GM12878 (cell line): ENCODE results near the gene MAL. TPM values are rescaled to one million over a fixed set of nuclear protein-coding genes. Genes with fewer than 3 reads are reported as not detected.
A peak's percentile ranks its signal among the peaks of the same experiment; 100 is the strongest.

ENCODE experiments used
- ASH2L ChIP-seq: fragments of 300-600, 200-600 bp; sonication (generic); IDR thresholded peaks from 2 replicates; pipeline ENCODE4 v1.6.1; 2017; ENCODE audit warnings: low read depth, mild to moderate bottlenecking, borderline replicate concordance
- BCL3 ChIP-seq: IDR thresholded peaks from 2 replicates; pipeline ENCODE4 v1.6.1; 2011; ENCODE audit warnings: borderline replicate concordance, low read depth, mild to moderate bottlenecking, moderate library complexity, low read length; ENCODE audit not compliant: insufficient read depth, poor library complexity, severe bottlenecking
- CREB1 ChIP-seq: IDR thresholded peaks from 2 replicates; pipeline ENCODE4 v1.6.1; 2012; ENCODE audit warnings: low read depth, mild to moderate bottlenecking, inconsistent platforms
- CTCF ChIP-seq, 3 experiments: IDR thresholded peaks in 2 of 3; conservative IDR thresholded peaks in 1 of 3; 2 replicates each; pipeline ENCODE4 v1.5.1; 2011; ENCODE audit warnings: low read depth in 3 of 3, low read length in 3 of 3, mild to moderate bottlenecking in 3 of 3, control low read depth in 2 of 3, moderate library complexity in 2 of 3, inconsistent platforms in 1 of 3, mixed read lengths in 1 of 3; ENCODE audit not compliant: control insufficient read depth in 2 of 3, insufficient read depth in 1 of 3; ENCODE audit errors: extremely low read depth in 1 of 3
- NFXL1 ChIP-seq: fragments of 450-650 bp; IDR thresholded peaks from 2 replicates; pipeline ENCODE4 v1.6.1; 2017; ENCODE audit warnings: antibody characterized with exemption, mild to moderate bottlenecking, borderline replicate concordance
- NFYB ChIP-seq: IDR thresholded peaks from 2 replicates; pipeline ENCODE4 v1.6.1; 2011; ENCODE audit warnings: low read depth, mild to moderate bottlenecking, low read length, improper control_type of control experiment, moderate library complexity; ENCODE audit not compliant: insufficient read depth
- PKNOX1 ChIP-seq: fragments of 450-650 bp; IDR thresholded peaks from 2 replicates; pipeline ENCODE4 v1.6.1; 2016; ENCODE audit warnings: mild to moderate bottlenecking
- PRDM15 ChIP-seq: fragments of 450-650 bp; formaldehyde crosslinking; IDR thresholded peaks from 2 replicates; pipeline ENCODE4 v1.4.0; 2020; ENCODE audit warnings: mild to moderate bottlenecking, moderate library complexity
- RAD21 ChIP-seq: IDR thresholded peaks from 2 replicates; pipeline ENCODE4 v1.6.1; 2011; ENCODE audit warnings: mild to moderate bottlenecking, low read depth, low read length, moderate library complexity; ENCODE audit not compliant: insufficient read depth
- ZBTB4 ChIP-seq: fragments of 450-650 bp; formaldehyde crosslinking; IDR thresholded peaks from 2 replicates; pipeline ENCODE4 v1.4.0; 2022; ENCODE audit warnings: mild to moderate bottlenecking, moderate library complexity
- polyA plus RNA-seq, 11 experiments: library from polyadenylated mRNA; depleted of rRNA in 4 of 11; unstranded in 6 of 11; stranded (reverse) in 5 of 11; fragments of >200 nt; fragmentation: Nextera tagmentation in 4 of 11; fragmentation: Illumina TruSeq in 1 of 11; extraction: Ambion mirVana in 4 of 11; extraction: Trizol in 1 of 11; gene quantifications; 1 replicate in 1 of 11; 2 replicates in 10 of 11; pipeline versions ENCODE4 v1.2.1 to v1.2.3, GENCODE V29; 2011 to 2016; ENCODE audit warnings: inconsistent platforms in 2 of 11, missing spikeins in 2 of 11, low read depth in 1 of 11
- total RNA-seq, 4 experiments: library from RNA; depleted of rRNA in 3 of 4; stranded (reverse); fragments of >200 nt in 3 of 4; fragmentation: Illumina TruSeq in 1 of 4; extraction: Trizol in 1 of 4; gene quantifications; 2 replicates each; pipeline versions ENCODE4 v1.2.1 to v1.2.3, GENCODE V29; 2013 to 2021

Gene MAL
- total and polyA plus RNA-seq, 10 of the 15 experiments (the other 5 are each of a cell fraction or from before 2014, with no cell fraction given), result 1.3 to 4.5 (median 1.7) TPM

GRCh38 chr2:95053543-95053942 is 28.0 kb downstream of the MAL start (continued):
- no peak for TF ChIP-seq CREB1
- TF ChIP-seq RAD21, result peak; percentile 72
- no peak for TF ChIP-seq PKNOX1
- no peak for TF ChIP-seq BCL3
- TF ChIP-seq CTCF (IDR thresholded peaks at IDR 0.05 in 2 of 3, conservative IDR thresholded peaks at IDR 0.05 in 1 of 3; ENCODE audit: control insufficient read depth in 2 of 3, extremely low read depth in 1 of 3, insufficient read depth in 1 of 3, low read depth in 3 of 3, low read length in 3 of 3), result peak; percentile 23 to 54 (median 35); a peak in 4 of 6 replicates
- no peak for TF ChIP-seq PRDM15
- no peak for TF ChIP-seq ASH2L
- no peak for TF ChIP-seq NFYB
- no peak for TF ChIP-seq NFXL1
- TF ChIP-seq ZBTB4 (CRISPR knock-in tag), result no peak
- TF ChIP-seq, all 136 proteins: peak for 5
